AG08395 (cell line): ENCODE measurements around the gene MEGF11.

Source experiments
- DNase-seq: peaks from one replicate; pipeline ENCODE4 v3.0.0; 2012; ENCODE audit warnings: mixed read lengths, low spot score

MEGF11 gene

DNA sequence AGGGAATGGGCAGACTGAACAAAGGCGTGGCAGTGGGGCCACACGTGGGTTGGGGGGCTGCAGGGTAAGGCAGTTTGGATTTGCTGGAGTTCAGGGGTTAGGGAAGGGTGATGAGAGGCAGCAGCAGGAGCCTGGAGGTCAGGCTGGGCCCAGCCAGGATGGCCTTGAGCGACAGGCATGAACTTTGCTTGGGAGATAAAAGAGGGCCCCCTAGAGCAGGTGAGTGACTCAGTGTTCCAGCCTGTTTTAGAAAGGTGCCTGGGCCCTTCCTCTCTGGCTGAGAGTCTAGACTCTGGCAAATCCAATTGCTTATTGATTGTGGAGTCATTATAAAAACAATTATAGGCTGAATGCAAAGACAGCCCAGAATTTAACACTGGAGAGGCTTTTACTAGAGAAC is 309.1 kb downstream of the MEGF11 start:
- DNase-seq = no peak

DNA sequence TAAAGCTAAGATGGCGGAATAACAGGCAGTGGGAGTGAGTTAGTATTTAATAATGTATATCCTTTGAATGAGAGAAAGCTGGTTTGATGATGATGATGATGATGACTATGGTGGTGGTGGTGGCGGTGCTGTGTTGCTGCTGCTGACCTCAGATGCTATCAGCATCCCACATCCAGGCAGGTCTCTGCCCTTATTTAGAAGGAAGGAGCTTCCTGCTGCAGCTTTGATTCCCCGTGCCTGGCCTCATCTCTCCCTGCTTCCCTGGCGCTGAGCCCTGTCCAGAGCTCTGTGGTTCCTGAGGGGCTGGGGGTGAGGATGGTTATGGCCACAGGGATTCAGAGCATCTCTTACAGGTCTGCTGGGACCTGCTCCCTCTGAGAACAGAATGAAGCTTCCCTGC is 311.1 kb downstream of the MEGF11 start:
- no peak for DNase-seq

DNA sequence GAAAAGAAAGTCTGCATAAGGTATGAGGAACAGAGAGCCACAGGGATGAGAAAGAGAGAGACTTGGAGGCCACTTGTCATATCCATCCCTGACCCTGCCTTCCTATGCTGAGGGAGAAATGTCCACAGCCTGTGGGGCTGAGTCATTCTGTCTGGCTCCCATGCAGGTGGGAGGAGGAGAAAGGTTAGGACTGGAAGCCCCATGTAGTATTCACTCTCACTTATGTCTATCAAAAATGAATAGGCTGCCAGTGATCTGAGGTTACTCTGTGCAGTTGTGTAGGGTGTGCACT is 313.0 kb downstream of the MEGF11 start:
- no peak for DNase-seq

DNA sequence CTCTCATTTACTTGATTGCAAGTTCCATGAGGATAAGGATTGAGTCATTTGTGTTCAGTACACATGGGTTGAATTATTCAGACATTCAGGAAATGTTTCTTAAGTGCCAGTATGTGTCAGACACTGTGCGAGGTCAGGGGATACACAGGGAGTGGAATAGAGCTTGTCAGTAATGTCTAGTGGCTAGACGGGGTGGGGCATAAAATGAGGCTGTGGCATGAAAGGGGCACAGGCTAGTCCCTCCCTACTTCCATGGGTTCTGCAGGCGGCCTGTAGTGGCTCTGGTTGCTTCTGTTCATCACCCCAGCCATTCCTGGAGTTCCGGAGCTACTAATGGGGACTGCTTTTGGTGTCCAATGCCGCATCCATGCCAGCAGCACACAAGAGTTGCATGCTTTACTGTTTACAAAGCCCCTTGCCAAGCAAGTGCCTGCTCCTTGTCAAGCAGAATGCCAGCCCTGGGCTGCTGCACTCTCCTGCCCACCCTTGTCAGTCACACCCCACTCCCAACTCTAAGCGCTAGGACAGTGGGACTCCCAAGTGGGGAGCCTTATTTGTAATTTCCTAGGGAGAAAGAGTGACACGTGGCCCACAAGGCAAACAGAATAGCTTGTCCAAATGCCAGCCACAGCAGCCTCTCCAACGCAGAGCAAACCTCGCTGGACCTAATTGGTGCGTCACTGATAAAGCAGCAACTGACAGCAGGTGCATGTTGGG is 313.5 kb downstream of the MEGF11 start:
- peak; percentile 96 for DNase-seq

DNA sequence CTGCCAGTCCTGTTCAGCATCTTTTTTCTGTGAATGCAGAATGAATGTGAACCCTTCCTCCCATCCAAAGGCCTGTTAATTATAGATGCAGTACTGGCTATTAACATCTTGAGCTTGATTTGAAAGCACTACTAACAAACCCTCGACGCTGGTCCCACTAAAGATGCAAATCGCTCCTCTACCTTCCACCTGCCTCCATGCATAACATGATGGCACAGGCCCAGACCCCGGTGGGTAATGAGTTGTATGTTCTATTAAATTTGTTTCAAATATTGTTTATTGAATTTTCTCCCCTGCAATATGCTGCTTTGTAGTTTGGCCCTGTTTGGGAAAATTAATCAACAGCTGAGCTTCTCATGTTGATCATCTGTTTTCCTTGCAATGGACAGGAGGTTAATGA is 314.9 kb downstream of the MEGF11 start:
- DNase-seq = no peak

DNA sequence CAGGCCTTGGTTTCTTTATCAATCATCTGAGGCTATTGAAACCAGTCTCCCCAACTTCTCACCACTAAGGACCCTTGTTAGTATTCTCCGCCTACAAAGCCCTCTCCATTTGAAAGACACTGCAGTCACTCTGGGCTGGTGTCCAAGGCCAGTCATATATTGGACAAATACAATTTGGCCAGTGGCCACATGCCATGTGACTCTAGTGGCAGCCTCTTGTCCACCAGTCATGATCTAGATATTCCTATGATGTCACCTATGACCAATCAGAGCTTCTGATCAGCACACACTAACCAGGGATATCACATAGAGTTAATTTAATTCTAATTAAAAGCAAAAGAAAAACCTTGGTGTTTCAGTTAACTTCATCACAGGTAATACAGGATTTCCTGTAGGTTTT is 316.1 kb downstream of the MEGF11 start:
- peak; percentile 26 for DNase-seq

DNA sequence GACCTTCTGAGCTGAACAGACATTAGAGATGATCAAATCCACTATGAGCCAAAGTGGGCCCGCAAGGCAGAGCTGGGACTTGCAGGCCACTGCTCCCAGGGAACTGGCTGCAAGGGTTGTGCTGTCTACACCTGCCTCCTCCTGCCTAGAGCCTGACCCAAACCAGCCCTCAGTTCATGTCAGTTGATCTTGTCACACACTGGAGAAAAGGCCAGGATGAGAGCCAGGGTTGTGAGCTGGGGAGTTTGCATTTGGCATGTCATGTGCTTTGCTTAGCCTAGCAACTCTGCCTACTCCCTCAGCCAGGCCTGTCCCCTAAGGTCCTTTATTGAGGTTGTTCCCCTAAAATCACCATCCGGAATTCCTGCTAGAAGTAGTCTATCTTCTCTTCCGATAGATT is 316.5 kb downstream of the MEGF11 start:
- DNase-seq = no peak

DNA sequence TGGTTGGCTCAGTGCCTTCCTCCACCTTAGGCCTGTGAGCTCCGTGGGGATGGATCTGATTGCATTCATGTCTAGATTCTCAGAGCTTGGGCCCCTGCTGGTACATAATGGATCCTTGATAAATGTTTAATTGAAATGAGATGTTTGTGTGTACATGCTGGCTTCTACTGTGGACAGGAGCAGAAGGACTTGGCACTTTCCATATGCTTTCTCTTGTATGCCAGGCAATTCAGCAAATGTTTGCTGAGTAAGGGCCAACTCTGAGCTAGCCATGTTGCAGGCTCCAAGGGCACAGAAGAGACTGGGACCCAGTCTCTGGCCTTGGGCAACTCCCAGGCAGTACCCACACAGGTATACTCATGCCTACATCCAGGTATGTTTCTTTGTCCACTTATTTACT is 317.3 kb downstream of the MEGF11 start:
- no peak for DNase-seq

DNA sequence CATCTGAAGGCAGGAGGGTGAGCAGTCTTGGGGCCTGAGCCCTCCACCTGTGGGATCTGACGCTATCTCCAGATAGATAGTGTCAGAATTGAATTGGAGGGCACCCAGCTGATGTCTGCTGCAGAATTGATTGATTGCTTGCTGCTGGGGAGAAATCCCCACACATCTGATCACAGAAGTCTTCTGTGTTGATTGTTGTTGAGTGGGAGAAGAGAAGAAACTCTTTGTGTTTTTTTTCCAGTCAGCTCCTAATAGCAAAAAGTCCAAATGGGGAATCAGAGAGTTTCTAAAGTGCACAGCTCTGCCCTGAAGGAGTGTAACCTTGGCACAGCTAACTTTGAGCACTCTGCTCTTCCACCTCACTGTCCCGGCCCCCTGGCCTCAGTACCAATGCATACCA is 318.2 kb downstream of the MEGF11 start:
- DNase-seq = no peak

DNA sequence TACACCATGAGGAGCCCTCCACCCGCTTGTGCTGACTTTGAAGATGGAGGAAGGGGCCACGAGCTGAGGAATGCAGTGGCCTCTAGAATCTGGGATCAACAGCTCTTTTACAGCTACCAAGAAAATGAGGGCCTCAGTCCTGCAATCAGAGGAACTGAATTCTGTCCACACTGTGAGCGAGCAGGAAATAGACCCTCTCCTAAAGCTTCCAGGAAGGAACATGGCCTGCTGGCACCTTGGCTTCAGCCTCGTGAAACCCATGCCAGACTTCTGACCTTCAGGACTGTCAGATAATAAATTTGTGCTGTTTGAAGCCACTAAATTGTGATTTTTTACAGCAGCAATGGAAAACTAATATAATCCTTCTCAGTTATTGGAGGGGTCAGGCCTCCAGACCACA is 322.3 kb downstream of the MEGF11 start:
- no peak for DNase-seq

DNA sequence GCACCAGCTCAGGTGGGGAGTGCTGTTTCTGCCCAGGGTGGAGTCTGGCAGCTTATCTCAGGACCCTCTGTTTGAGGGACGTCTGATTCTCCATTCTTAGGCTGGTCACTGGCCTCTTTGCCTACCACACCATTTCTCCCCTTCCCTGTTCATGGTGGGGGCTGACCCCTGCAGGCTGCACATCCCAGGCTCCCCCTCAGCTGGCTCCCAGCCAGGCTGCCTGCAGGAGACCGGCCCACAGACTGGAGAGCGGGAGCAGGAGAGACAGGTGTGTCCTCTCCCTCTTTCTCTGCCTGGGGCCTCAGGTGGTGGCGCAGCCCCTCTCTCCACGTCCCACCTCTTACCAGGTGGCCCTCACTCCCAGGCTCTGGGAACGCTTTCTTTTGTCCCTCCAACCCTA is 323.4 kb downstream of the MEGF11 start:
- DNase-seq = no peak

DNA sequence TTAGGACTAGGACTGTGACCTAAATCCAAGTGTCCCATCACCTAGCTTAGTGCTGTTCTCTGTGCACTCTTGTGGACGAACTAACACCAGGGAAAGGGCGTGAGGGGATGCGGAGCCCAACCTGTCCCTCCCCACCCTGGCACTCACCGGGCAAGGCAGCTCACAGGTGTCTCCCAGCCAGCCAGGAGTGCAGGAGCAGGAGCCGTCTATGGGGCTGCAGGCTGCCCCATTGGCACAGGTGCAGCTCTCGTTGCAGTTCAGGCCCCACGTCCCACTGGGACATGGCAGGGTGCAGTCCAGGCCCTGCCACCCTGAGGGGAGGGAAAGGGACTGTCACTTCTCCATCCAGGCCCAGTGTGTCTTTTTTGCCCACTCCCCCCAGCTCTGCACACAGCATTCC is 324.0 kb downstream of the MEGF11 start:
- no peak for DNase-seq

DNA sequence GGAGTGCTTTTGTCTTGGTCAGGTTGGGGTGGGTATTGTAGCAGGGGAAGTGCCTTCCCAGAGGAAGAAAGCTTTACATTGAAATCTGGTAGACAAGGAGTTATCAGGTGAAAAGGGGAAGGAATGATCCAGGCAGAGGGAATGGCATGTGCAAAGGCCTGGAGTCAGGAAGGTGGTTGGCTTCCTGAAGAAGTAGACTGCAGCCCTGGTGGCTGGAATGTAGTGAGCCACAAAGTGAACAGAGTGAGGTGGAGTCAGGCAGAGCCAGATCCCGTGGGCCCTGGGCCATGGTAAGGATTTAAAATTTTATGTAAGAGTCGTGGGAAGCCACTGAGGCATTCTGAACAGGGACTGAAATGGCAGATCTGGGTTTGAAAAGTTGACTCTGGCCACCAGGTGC is 326.0 kb downstream of the MEGF11 start:
- DNase-seq = no peak

DNA sequence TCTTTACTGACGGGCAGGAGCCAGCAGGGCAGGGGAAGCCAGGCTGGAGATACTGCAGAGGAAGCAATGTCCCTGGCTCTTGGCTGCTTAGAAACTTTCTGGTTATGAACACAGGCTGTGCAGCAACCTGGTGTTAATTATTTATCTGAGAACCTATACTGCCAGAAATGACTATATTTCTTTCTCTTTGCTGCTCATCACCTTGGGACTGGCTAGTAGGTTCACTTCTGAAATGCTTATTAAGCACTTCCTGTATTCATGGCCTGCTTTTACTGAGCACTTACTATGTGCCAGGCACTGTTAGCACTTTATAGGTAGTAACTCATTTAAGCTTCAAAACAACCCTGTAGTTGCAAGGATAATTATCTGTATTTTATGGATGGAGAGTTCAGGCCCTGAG is 326.7 kb downstream of the MEGF11 start:
- no peak for DNase-seq

DNA sequence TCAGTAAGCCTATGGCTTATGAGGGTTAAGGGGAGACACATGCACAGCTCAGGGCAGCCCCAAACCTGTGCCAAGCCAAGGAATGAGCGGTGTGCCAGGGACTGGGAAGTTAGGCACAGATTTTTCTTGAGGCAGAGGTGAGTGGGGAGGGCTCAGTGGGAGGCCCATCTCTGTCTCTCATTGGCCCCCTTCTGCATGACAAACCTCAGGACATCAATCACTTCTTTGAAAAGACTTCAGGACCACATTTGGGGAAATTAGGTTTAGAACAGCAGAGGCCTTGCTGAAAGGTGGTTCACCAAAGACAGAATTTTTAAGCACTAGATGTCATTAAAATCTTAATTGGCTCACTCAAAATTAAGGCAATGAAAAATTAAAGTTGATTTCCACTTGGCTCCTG is 327.1 kb downstream of the MEGF11 start:
- no peak for DNase-seq

DNA sequence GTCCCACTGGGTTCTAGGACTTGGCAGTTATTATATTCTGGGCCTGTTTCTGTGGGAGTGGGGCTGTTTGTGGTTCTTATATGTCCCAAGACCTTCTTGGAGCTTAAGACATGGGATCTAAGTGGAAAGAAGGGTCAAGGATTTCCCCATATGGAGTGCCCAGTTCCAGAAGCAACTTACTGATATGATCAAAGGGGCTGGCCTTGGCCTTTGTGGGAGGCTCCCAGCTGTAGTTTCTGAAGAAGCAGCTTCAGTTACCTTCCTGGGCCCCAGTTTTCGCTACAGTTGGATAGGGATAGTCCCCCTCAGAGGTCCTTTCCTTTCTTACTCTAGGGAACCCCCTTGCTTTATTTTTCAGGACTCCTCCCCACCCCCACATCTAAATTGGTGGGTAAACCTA is 328.2 kb downstream of the MEGF11 start:
- no peak for DNase-seq

DNA sequence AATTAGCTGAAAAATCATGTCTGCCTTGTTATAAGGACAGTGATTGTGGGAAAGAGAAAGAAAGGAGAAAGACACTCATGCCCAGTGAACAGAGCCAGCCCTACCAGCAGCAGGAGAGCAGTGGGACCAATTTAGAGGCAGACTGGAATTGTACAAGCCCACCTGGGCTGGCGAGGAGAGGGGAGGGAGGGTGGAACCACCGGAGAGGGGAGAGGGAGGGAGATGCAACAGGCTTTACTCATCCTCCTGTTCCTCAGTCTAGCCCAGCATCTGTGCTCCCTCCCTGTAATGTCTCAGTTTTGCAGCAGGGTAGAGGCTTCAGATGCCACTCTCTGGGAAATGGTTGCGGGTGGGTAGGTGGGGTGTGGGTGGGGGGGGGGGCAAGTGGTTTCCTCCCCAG is 329.5 kb downstream of the MEGF11 start:
- DNase-seq = no peak

DNA sequence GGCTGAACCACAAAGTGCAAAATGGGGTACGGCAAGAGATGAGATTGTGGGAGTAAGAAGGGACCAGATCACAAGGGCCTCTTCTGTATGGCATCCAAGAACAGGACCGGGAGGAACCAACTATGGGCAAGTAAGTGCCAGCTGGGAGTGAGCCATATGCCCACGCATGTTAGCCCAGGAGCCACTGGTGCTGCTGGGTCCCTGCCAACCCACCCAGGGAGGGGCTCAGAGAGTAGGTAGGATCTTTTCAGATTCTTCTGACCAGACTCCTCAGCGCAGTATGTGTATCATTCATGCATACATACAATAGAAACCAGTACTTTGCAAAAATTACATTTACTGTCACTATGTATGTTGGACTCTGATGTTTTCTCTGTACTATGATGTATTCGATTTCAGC is 330.3 kb downstream of the MEGF11 start:
- DNase-seq = no peak

DNA sequence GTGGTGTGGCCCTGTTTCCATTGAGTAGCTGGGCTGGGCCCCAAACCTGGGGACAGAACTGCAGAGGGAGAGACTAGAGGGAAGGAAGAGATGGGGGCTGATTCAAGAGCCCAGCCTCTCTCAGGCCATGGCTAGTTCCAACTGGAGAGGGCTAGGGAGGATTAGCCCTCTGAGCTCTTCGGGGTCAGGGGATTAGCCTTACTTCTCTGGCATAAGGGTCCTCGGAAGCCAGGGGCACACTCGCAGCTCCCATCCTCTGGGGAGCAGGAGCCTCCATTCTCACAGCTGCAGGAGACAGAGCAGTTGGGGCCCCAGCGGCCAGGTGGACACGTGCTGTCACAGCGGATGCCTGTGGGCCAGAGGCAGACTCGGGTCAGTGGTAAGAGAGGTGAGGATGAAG is 330.9 kb downstream of the MEGF11 start:
- no peak for DNase-seq

DNA sequence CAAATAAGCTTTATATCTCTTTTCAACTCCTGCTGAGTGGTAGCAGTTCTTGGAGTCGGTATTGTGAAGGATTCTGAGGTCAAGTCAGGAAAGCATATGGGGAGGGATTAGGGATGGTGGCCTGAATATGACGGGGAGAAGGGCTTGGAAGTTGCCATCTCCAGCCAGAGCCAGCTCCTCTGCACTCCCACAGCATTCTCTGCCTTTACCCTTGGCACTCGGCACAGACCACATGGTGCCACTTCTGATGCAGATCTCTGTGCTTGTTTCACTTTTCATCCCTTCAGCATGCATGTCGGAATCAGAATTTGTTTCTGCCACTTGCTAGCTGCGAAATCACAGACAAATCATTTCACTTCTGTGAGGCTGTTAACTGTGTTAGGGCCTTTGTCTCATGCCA is 331.8 kb downstream of the MEGF11 start:
- no peak for DNase-seq

DNA sequence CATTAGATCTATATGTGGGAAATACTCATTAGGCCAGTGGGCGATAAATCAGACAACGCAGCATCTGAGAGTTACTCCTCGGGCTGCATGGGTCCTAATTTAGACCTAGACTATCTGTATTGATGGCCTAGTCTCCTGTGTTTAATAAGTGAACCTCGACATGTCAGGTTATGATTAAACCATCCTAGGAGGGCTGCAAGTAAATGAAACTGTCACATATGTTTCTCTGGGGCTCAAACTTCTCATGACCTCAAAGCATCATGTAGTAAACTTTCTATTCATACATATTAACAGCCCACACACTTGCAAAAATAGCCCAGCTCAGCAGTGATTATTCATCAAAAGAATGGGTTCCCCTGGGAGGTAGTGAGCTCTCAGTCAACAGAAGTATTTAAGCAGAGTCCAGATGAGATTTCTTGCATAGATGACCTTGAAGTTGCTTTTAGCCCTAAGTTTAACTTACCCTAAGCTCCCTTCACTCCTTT is 332.7 kb downstream of the MEGF11 start:
- DNase-seq = peak; percentile 22

DNA sequence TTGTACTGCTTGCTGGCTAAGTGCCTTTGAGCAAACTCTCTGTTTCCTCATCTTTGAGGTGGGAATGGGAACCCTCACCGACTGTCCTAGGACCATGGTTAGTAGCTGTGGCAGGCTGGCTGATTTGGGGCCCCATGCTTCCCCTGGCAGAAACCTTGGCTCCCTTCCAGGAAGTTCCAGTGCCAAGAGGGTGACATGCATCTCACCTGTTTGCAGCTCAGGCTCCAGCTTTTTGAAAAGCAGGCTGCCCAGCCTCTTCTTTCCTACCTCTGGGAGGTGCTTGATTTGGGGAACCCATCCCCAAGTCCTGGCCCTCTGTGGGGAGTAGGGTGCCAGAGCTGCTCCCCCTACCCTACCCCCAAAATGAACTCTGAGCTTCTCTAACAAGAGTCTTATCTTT is 333.4 kb downstream of the MEGF11 start:
- DNase-seq = no peak

DNA sequence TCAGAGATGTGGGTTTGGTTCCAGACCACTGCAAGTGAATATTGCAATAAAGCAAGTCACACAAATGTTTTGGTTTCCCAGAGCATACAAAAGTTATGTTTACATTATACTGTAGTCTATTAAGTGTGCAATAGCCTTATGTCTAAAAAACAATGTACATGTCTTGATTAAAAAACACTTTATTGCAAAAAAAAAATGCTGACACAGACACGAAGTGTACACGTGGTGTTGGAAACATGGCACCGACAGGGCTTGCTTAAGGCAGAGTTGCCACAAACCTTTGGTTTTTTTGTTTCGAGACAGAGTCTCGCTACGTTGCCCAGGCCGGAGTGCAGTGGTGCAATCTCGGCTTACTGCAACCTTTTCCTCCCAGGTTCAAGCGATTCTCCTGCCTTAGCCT is 334.2 kb downstream of the MEGF11 start:
- no peak for DNase-seq

DNA sequence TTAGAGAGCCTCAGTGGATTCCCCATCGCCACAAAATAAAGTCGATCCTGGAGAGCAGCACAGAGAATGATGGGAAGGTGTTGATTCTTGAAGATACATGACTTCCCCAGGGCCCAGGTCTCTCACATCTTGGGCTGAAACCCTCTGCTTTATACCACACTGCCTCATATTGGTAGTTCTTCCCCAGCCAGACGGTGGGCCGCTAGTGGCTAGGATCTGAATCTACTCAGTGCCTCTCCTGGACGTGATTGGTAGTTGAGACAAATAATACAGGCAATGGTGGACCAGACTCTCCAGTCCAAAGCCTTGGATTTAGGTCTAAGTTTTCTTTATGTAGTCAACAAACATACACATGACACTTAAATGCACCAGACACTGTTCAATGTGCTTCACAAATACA is 334.6 kb downstream of the MEGF11 start:
- no peak for DNase-seq
